K562 (cell line): ENCODE results near the gene FITM2. TPM values are rescaled to one million over a fixed set of nuclear protein-coding genes. Genes with fewer than 3 reads are reported as not detected.

Experiments used
- BACH1 ChIP-seq: fragments of 200-800 bp; sonication (Bioruptor generic); IDR thresholded peaks from 2 replicates; pipeline ENCODE4 v1.6.1; 2016; ENCODE audit warnings: missing genetic modification characterization, missing compliant biosample characterization
- CBFA2T3 ChIP-seq: fragments of 450-650 bp; IDR thresholded peaks from 2 replicates; pipeline ENCODE4 v1.6.1; 2017
- ERF ChIP-seq: fragments of 450-650 bp; formaldehyde crosslinking; IDR thresholded peaks from 2 replicates; pipeline ENCODE4 v1.4.0; 2020; ENCODE audit warnings: mild to moderate bottlenecking, mixed read lengths
- RAD21 ChIP-seq, 2 experiments: fragments of 250-450 bp in 1 of 2; fragments of 450-650 bp in 1 of 2; sonication (Bioruptor Pico) in 1 of 2; formaldehyde crosslinking in 1 of 2; IDR thresholded peaks in 1 of 2; conservative IDR thresholded peaks in 1 of 2; 2 replicates each; pipeline versions ENCODE4 v1.4.0 to v1.8.0; 2020 to 2022; ENCODE audit warnings: mild to moderate bottlenecking in 2 of 2, moderate library complexity in 1 of 2
- VEZF1 ChIP-seq: fragments of 200-800 bp; sonication (Bioruptor generic); IDR thresholded peaks from 2 replicates; pipeline ENCODE4 v1.6.1; 2017; ENCODE audit warnings: missing genetic modification characterization, missing compliant biosample characterization
- ZBTB2 ChIP-seq: fragments of 450-650 bp; IDR thresholded peaks from 2 replicates; pipeline ENCODE4 v1.6.1; 2016; ENCODE audit warnings: antibody characterized with exemption
- ZNF347 ChIP-seq: fragments of 450-650 bp; formaldehyde crosslinking; IDR thresholded peaks from 2 replicates; pipeline ENCODE4 v1.4.0; 2020; ENCODE audit warnings: low read depth, mild to moderate bottlenecking, moderate library complexity
- ZNF398 ChIP-seq: fragments of 250-450 bp; sonication (Bioruptor Pico); IDR thresholded peaks from 2 replicates; pipeline ENCODE4 v1.8.0; 2021; ENCODE audit warnings: moderate library complexity, mild to moderate bottlenecking, inconsistent platforms
- ZSCAN29 ChIP-seq: fragments of 450-650 bp; IDR thresholded peaks from 2 replicates; pipeline ENCODE4 v1.6.1; 2017
- polyA plus RNA-seq, 8 experiments: library from polyadenylated mRNA; depleted of rRNA in 4 of 8; stranded (reverse) in 5 of 8; unstranded in 3 of 8; fragments of >200 nt; fragmentation: Nextera tagmentation in 2 of 8; fragmentation: Illumina TruSeq in 1 of 8; extraction: Ambion mirVana in 2 of 8; extraction: Trizol in 1 of 8; gene quantifications; 2 replicates each; pipeline versions ENCODE4 v1.2.1 to v1.2.3, GENCODE V29; 2011 to 2014; ENCODE audit warnings: inconsistent platforms in 1 of 8, missing spikeins in 1 of 8
- total RNA-seq, 7 experiments: library from RNA; depleted of rRNA in 6 of 7; stranded (reverse); fragments of >200 nt in 6 of 7; fragmentation: Illumina TruSeq in 2 of 7; extraction: Trizol in 2 of 7; gene quantifications; 2 replicates each; pipeline versions ENCODE4 v1.2.1 to v1.2.3, GENCODE V29; 2011 to 2021; ENCODE audit warnings: low replicate concordance in 1 of 7

FITM2 gene
- total and polyA plus RNA-seq, 9 of the 15 experiments (the other 6 are each of a cell fraction or from before 2014, with no cell fraction given), result 0.64 to 2.8 (median 1.8) TPM

- TF ChIP-seq ZNF347 (CRISPR knock-in tag), result no peak
- TF ChIP-seq BACH1 (tag), result no peak
- peak; percentile 30; the same call in 1 of the 2 replicates for TF ChIP-seq VEZF1
- no peak for TF ChIP-seq ERF (CRISPR knock-in tag)
- no peak for TF ChIP-seq ZBTB2
- TF ChIP-seq RAD21 (CRISPR knock-in tag; conservative IDR thresholded peaks at IDR 0.05 in 1 of 2, IDR thresholded peaks at IDR 0.05 in 1 of 2), result no peak
- TF ChIP-seq ZSCAN29, result no peak
- TF ChIP-seq CBFA2T3, result peak; percentile 19; the same call in 1 of the 2 replicates
- no peak for TF ChIP-seq ZNF398 (CRISPR knock-in tag)
- TF ChIP-seq, all 486 proteins: peak for 4
Observed at GRCh38 chr20:44273231-44274215, 37.5 kb downstream of the FITM2 start (continued).
